SK-MEL-5 (cell line): ENCODE data around the gene PAEP. TPM values are rescaled to one million over a fixed set of nuclear protein-coding genes. Genes with fewer than 3 reads are reported as not detected.
A peak's percentile ranks its signal among the peaks of the same experiment; 100 is the strongest.

ENCODE experiments used
- DNase-seq: peaks from one replicate; pipeline ENCODE4 v3.0.0-alpha.2; 2016; ENCODE audit warnings: low read depth, low spot score
- in situ Hi-C: cut with HindIII; loops from 2 replicates; pipeline ENCODE4 v1.10.0; 2016; ENCODE audit warnings: low sequenced_read_pairs, high pct_unique_total_duplicates, low pct_unique_long_range_greater_than_20kb
- total RNA-seq: library from RNA; depleted of rRNA; stranded (reverse); fragments of >200 nt; shearing (Covaris generic); gene quantifications from 2 replicates; pipeline ENCODE4 v1.2.3, GENCODE V29; 2014

The PAEP gene
- total RNA-seq, 1 experiment from 2014 or later: 45.8 TPM

DNA sequence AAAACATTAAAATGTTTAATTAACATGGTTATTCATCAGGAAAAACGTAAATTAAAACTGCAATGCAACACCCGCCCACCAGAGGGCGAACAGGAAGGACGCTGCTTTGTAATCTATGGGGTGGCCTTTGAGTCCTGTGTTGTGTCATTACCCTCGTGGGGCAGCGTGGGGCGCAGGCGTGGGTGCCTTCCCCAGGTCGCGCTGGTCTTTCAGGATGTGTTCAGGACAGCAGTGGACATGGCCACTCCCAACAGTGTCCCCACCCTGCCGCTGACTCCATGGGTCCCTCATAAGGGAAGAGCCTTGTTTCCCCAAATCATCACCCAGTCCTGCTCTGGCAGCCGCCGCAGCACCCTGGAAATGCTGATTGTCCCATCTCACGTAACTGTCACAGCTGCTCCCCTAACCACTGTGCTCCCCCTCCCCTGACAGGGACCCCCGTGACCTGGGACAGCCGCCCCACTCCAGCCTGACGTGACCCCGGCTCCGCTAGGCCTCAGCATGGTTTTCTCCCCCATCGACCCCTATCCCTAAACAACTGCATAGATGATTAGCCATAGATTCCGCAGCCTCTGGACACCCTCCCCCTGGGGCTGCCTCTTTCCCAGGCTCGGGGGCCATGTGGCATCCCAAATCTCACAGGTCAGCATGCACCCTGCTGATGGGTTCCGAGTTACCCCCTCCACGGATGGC is 41.4 kb downstream of the PAEP start:
- peak; percentile 62 for DNase-seq
- in situ Hi-C loops: no loop called here

DNA sequence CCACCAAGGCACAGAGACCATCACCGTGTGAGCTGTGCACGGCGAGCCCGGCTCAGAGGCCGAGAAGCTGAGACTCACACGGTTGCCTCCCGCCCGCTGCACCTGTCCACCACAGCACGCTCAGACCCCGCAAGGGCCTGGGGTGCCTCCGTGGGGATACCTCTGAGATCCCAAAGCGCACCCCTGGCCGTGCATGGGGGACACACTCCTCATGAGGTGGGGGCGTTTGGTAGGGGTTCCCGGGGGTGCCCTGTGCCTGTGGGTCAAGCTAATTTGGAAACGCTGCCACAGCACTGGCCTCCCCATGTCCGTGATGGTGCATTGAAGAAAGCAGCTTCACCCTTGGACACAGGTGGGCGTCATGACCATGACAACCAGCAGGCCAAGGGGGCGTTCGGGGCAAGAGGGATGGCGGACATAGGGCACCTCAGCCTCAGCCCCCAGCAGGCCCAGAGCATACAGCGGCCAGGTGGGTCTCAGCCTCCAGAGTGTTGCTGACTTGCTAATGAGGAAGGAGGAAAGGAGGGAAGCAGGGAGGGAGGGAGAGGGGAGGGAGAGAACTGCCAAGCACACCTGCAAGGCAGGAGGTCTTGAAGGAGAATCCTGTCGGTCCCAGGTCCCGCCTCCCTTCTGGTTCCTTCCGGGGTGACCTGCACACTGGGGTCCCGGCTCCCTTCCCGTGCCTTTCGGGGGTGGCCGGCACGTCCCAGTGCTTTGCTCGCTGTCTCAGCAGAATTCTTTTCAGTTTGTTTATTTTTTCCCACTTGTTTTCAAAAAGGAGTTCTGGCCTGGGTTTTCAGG is 43.1 kb downstream of the PAEP start:
- no peak for DNase-seq
- in situ Hi-C loops: no loop called here

DNA sequence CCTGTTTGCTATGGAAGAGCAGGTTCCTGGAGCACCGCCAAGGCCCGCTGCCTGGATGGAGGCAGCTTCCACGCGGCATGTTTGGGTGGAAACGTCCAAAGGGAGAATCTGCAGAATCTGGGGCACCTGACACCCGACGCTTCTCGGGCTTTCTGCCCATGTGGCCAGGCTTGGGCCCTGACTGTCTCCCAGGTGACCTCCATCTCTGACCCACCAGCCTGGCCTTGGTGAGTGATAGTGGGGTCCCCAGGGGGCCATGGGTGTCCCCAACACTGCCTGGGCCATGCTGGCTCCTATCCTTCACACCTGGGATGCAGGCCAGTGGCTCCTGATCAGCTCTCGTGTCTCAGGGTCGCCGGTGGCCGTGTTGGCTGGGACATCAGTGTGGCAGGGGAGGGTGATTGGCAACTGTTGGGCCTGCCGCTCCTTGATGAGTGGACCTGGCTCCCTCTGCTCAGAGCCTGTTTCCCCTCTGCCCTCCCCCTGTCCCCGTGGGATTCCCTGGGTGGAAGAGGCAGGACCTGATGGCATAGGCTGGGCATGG is 43.8 kb downstream of the PAEP start:
- in situ Hi-C loops: no loop called here
- no peak for DNase-seq

GRCh38 chr9:135606885-135607259 is 45.3 kb downstream of the PAEP start:
- no peak for DNase-seq
- in situ Hi-C loops: no loop called here

DNA sequence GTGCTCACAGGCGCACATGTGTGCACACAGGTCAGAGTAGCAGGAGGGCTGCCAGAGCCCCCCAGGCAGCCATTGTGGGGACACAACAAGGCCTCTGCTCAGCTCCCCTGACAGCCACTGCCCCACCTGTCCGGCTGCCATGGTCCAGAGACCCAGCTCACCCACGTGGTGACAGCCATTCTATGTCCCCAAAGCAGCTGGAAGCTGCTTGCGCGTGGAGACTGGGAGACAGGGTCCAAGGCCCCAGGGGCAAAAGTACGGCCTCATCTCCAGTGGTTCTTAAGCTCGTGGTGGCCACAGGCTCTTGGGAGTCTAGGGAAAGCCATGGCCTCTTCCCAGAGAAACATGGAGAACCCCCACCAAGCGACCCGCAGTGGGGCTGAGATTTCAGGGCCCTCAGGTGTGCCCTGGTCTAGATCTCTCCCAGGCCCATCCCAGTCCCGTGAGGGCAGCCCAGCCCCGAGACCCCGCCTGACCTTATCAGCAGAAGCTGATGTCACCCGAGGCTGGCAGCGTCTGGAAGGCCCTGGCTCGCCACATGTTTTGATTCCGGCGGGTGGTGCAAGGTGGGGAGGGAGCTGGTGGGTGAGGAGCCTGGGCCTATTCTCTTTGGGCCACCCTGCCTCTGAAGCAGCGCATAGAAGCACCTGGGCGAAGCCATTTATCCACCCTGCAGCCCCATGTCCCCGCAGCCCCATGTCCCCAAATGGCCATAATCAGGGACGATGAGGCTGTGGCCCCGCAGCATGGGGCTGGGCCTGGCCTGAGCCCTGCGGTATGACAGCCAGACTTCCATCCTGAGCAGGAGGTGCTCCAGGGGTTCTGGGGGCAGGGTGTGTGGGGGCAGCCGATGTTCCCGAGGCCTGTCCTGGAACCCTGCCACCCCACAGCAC is 46.1 kb downstream of the PAEP start:
- in situ Hi-C loops: no loop called here
- no peak for DNase-seq

- in situ Hi-C loops: no loop called here
- no peak for DNase-seq
These were observed 46.9 kb downstream of the PAEP start for GRCh38 chr9:135608294-135608998.

- in situ Hi-C loops: no loop called here
These were observed 47.4 kb downstream of the PAEP start for GRCh38 chr9:135608999-135609317.

DNA sequence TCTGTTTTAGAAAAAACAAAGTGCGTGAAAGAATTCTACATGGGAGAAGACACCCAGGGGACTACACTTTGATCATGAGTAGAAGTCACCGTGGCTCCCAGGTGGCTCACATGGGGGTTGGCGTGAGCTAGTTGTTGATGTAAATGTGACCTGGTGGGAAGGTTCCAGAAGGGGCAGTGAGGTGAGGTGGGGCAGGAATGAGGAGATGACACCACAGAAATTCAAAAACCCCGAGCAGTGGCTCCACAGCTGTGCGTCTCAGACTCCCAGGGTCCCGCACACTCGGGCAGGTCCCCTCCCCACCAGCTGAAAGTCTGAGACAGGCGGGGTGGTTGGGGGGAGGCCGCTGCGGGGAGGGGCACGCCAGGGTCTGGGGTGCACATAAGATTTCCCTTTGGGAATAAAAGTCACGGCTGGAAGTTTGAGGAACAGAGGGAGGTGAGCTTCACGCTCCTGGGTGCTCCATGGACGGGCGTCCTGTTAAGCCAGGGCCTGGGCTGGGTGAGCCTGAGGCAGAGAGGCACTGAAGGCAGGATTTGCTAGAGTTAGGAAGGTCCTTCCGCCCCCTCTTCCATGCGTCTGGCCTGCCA is 47.9 kb downstream of the PAEP start:
- in situ Hi-C loops: no loop called here
- no peak for DNase-seq

More at GRCh38 chr9:135608999-135609317, 47.4 kb downstream of the PAEP start:
- no peak for DNase-seq

GRCh38 chr9:135610290-135611141 is 49.0 kb downstream of the PAEP start:
- DNase-seq: no peak
- in situ Hi-C loops: no loop called here

- in situ Hi-C loops: no loop called here
- no peak for DNase-seq
These were observed 49.8 kb downstream of the PAEP start for GRCh38 chr9:135611142-135611874.

DNA sequence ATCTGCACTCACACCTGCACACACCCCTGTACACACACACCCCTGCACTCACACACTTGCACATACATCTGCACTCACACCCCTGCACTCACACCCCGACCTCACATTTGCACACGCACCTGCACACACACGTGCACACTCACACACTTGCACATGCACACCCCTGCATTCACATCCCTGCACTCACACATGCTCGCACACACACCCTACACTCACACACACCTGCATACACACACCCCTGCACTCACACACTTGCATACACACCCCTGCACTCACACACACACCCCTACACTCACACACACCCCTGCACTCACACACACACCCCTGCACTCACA is 50.3 kb downstream of the PAEP start:
- in situ Hi-C loops: no loop called here
- DNase-seq: no peak

- in situ Hi-C loops: no loop called here
- DNase-seq: no peak
These were observed 50.9 kb downstream of the PAEP start for GRCh38 chr9:135612437-135612836.

DNA sequence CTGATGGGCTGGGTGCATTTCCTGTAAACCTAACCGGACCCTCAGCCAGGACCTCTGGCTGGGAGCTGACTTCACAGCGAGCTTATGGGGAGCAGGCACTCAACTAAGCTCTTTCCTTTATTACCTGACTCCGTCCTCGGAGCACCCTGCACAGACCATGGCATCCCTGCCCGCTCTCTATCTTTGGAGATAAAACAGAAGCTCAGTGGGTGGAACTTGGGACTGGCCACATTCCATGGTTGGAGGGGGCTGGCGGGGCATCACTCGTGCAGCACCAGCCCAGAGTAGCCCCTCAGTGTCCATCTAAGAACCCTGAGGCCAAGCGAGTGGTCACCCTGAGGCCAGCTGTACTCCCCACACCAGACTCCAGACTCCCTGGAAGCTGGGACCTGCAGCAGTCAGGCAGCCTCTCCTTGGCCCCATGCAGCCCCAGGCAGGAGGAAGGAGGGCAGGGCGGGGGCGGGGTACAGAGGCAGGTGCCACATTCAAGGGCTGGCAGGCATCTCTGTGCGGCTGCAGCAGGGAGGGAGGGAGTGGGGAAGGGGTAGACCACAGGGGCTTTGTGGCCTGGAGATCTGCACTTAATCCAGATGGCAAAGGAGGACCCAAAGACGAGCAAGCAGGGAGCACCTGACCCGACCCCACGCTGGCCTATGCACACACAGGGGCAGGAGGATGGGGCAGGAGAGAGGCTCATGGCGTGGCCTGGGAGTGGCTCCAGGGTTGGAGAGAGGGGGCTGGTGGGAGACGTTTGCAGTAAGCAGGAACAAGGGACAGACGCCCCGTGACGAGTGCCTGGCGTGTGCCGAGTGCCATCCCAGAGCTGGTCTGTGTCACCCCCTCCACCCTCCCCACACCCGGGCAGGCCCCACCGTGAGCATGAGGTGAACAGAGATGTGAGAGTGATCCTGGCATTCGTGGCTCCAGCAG is 51.7 kb downstream of the PAEP start:
- in situ Hi-C loops: no loop called here
- no peak for DNase-seq

DNA sequence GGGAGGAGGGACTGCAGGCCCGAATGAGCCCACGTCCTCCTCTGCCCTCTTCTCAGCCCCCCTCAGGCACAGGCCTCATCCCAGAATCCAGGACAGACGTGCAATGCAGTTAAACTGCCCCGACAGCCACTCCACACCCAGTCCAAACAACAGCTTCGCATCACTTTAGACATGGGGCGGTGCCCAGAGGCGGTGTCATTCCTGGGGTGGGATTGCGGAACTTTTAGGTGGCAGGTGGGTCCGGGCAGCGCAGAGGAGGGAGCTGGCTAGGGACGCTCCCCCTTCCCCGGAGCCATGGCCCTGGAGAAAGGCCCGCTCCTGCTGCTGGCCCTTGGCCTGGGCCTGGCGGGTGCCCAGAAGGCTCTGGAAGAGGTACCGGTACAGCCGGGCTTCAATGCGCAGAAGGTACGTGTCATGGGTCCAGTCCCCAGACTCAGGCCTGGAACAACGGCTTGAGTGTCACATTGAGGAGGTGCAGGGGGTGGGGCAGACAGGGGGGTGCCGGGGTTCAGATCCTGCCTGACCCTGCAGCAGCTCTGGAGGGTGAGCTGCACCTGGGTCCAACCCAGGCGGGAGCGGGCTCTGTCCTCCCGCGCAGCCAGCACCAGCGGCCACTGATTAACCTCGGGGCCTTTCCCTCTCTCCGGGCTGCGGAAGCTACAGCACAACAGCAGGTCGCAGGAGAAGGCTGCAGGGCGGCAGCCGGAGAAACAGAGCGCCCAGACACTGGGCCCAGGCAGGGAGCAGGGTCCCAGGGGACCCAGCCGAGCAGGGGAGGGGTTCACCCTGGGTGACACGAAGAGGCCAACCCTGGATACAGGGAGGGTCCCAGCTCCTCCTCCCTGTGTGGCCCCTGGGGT is 52.6 kb downstream of the PAEP start:
- no peak for DNase-seq
- in situ Hi-C loops: no loop called here
